Measurements from ENCODE around the gene CACNB2.

- TF ChIP-seq CTCF (conservative IDR thresholded peaks at IDR 0.05): no peak
- no peak for TF ChIP-seq EZH2 (IDR thresholded peaks at IDR 0.05; ENCODE audit: low read depth)
Observed at GRCh38 chr10:18196806-18197550, 56.8 kb downstream of the CACNB2 start.
